Measurements from ENCODE around the gene DBX2.

Gene DBX2

DNA sequence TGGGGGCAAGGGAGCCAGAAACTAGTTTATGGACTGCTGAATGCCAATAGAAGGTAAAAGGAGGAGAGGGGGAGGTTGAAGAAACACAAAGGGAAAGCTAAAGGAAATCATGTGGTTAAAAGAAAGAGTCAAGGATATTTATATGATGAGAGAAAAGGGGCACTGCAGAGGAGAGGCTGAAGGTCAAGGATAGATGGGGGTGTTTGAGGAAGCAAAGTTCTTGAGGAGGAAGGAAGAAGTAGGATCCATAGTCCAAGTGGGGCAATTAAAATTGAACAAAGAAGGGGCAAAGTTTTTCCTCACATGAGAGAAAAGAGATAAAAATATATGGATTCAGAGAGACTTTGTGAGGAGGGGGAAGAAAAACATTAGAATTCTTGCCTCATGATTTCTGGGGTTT lies 10.1 kb upstream of the DBX2 start:
- no peaks in the 10 kb centered on the region for H3K27me3 ChIP-seq (ENCODE audit: control insufficient read depth, insufficient read depth, low read length)
- no peaks in the 10 kb centered on the region for H3K9me3 ChIP-seq (ENCODE audit: control insufficient read depth, insufficient read depth, low read length)
- H3K9ac ChIP-seq (ENCODE audit: low read depth, low read length), result no peak overlapping the region
- H3K4me1 ChIP-seq (ENCODE audit: control insufficient read depth, insufficient read depth, low read length), result no peaks in the 10 kb centered on the region
- no peaks in the 10 kb centered on the region for H3K36me3 ChIP-seq (ENCODE audit: control insufficient read depth, insufficient read depth, low read length)
- no peak overlapping the region for H3K4me3 ChIP-seq (ENCODE audit: low read depth, low read length)

- Histone ChIP-seq H3K4me1 (ENCODE audit: control insufficient read depth, insufficient read depth, low read length) (no peaks in the 10 kb centered on the region), H3K36me3 (ENCODE audit: control insufficient read depth, insufficient read depth, low read length) (no peaks in the 10 kb centered on the region), H3K9me3 (ENCODE audit: control insufficient read depth, insufficient read depth, low read length) (no peaks in the 10 kb centered on the region), H3K4me3 (ENCODE audit: low read depth, low read length) (peak overlapping the region; percentile 73), H3K27me3 (ENCODE audit: control insufficient read depth, insufficient read depth, low read length) (peaks cover 48% of the 10 kb centered on the region), H3K9ac (ENCODE audit: low read depth, low read length) (no peak overlapping the region)
Observed at GRCh38 chr12:45051572-45052125, 750 bp upstream of the DBX2 start.

DNA sequence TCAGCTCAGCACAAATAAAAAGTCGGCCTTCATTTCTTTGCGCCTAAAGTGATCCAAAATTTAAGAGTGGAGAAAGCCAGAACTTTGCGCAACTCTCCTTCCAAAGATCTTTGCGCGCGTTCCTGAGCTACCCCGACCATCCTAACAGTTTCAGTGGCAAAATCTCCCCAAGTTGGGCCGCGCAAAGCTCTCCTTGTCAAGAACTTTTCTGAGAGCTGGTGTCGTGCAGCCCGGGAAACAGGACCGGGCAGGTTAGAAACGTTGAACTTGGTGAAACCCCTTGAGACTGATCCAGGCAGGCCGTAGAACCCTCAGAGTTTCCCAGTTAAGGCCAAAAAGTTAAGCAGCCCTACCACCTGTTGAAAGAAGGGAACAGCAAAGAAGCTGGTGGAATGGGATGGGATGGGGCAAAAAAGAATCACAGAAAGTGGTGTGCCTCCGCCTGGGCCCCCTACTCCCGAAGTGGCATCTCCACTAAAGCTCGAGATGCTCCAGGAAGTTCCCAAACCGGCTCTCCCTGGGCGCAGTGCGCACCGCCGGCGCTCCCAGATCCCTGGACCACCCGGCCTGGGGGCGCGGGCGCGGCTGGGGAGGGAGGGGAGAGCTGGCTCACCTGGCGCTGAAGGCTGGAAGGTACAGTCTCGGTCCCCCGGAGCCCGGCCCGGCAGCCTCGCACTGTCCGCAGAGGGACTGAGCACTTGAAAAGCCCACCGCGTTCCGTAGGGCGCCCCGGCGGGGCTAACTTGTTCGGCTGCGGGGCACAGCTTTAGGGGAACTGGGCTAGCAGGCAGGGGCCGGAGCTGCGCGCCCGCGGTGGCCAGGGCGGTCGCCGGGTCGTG lies 768 bp downstream of the DBX2 start:
- peak overlapping the region; percentile 73 for H3K4me3 ChIP-seq (ENCODE audit: low read depth, low read length)
- H3K36me3 ChIP-seq (ENCODE audit: control insufficient read depth, insufficient read depth, low read length), result no peaks in the 10 kb centered on the region
- H3K9me3 ChIP-seq (ENCODE audit: control insufficient read depth, insufficient read depth, low read length), result no peaks in the 10 kb centered on the region
- peak overlapping the region; percentile 1 for H3K9ac ChIP-seq (ENCODE audit: low read depth, low read length)
- H3K4me1 ChIP-seq (ENCODE audit: control insufficient read depth, insufficient read depth, low read length), result no peaks in the 10 kb centered on the region
- peaks cover 48% of the 10 kb centered on the region for H3K27me3 ChIP-seq (ENCODE audit: control insufficient read depth, insufficient read depth, low read length)

GRCh38 chr12:45042599-45042998 lies 8.3 kb downstream of the DBX2 start:
- Histone ChIP-seq H3K9me3 (ENCODE audit: control insufficient read depth, insufficient read depth, low read length) (no peaks in the 10 kb centered on the region), H3K9ac (ENCODE audit: low read depth, low read length) (no peak overlapping the region), H3K36me3 (ENCODE audit: control insufficient read depth, insufficient read depth, low read length) (no peaks in the 10 kb centered on the region), H3K4me1 (ENCODE audit: control insufficient read depth, insufficient read depth, low read length) (no peaks in the 10 kb centered on the region), H3K27me3 (ENCODE audit: control insufficient read depth, insufficient read depth, low read length) (no peaks in the 10 kb centered on the region), H3K4me3 (ENCODE audit: low read depth, low read length) (no peak overlapping the region)

DNA sequence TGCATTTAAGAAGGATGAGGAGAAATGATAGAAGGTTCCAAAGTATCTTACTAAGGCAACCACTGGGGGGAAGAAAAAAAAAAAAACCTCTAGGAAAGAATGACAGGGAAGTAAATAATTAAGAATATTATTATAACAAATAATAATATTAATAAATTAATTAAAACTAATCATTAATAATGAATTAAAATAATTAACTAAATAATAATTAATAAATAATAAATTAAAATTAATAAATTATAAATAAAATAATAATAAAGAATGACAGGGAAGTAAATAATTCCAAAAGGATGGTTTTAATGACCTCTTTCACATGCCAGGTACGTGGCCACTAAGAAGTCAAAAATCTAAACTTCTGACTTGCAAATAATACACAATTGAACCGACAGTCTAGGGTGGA lies 9.9 kb downstream of the DBX2 start:
- Histone ChIP-seq H3K9me3 (ENCODE audit: control insufficient read depth, insufficient read depth, low read length) (no peaks in the 10 kb centered on the region), H3K27me3 (ENCODE audit: control insufficient read depth, insufficient read depth, low read length) (no peaks in the 10 kb centered on the region)

GRCh38 chr12:45039757-45040156 lies 11.1 kb downstream of the DBX2 start:
- Histone ChIP-seq H3K4me1 (ENCODE audit: control insufficient read depth, insufficient read depth, low read length) (no peaks in the 10 kb centered on the region), H3K36me3 (ENCODE audit: control insufficient read depth, insufficient read depth, low read length) (no peaks in the 10 kb centered on the region), H3K9me3 (ENCODE audit: control insufficient read depth, insufficient read depth, low read length) (no peaks in the 10 kb centered on the region), H3K4me3 (ENCODE audit: low read depth, low read length) (no peak overlapping the region), H3K27me3 (ENCODE audit: control insufficient read depth, insufficient read depth, low read length) (no peaks in the 10 kb centered on the region), H3K9ac (ENCODE audit: low read depth, low read length) (no peak overlapping the region)

More for the DNA sequence above, 9.9 kb downstream of the DBX2 start:
- H3K4me3 ChIP-seq (ENCODE audit: low read depth, low read length), result no peak overlapping the region
- no peaks in the 10 kb centered on the region for H3K4me1 ChIP-seq (ENCODE audit: control insufficient read depth, insufficient read depth, low read length)
- no peaks in the 10 kb centered on the region for H3K36me3 ChIP-seq (ENCODE audit: control insufficient read depth, insufficient read depth, low read length)
- H3K9ac ChIP-seq (ENCODE audit: low read depth, low read length), result no peak overlapping the region

DNA sequence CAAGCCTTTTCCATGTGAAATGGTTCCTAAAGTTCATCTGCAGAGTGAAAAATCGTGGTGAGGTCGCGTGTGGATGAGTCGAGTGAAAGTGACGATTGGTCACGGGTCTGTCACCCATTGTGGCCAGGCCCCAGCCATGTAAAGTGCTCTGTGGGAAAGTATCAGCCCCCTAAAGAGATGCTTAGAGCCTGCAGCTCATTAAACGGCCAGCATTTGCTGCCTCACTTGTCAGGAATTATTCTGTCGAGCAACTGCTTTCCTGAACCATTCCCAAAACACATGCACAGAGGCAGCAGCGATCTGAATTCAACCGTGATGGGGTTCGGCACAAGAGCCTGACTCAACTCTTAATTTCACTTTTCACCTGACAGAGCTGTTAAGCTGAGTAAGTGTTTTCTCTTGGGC lies 16.0 kb downstream of the DBX2 start:
- H3K9ac ChIP-seq (ENCODE audit: low read depth, low read length), result no peak overlapping the region
- no peaks in the 10 kb centered on the region for H3K4me1 ChIP-seq (ENCODE audit: control insufficient read depth, insufficient read depth, low read length)
- H3K4me3 ChIP-seq (ENCODE audit: low read depth, low read length), result no peak overlapping the region
- H3K9me3 ChIP-seq (ENCODE audit: control insufficient read depth, insufficient read depth, low read length), result no peaks in the 10 kb centered on the region
- no peaks in the 10 kb centered on the region for H3K36me3 ChIP-seq (ENCODE audit: control insufficient read depth, insufficient read depth, low read length)
- H3K27me3 ChIP-seq (ENCODE audit: control insufficient read depth, insufficient read depth, low read length), result no peaks in the 10 kb centered on the region

DNA sequence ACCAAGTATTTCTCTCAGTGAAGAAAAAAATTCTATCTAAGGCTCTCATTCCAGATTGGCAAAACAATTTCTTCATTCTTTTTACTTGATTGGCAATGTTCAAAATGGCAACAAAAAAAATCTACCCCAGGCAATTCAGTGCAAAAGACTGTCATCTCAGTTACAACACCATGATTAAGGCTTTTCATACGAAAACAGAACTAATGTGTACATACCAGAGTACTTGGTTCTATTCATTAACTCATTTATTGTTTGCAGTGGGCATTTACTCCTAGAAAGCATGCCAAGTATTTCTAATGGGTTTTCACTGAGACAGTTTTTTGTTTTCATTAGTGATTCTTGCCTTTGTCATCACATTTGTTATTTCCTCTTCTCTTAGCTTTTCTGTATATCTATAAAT lies 33.0 kb downstream of the DBX2 start:
- Histone ChIP-seq H3K4me1 (ENCODE audit: control insufficient read depth, insufficient read depth, low read length) (no peaks in the 10 kb centered on the region), H3K9me3 (ENCODE audit: control insufficient read depth, insufficient read depth, low read length) (no peaks in the 10 kb centered on the region), H3K4me3 (ENCODE audit: low read depth, low read length) (no peak overlapping the region), H3K9ac (ENCODE audit: low read depth, low read length) (no peak overlapping the region), H3K27me3 (ENCODE audit: control insufficient read depth, insufficient read depth, low read length) (no peaks in the 10 kb centered on the region), H3K36me3 (ENCODE audit: control insufficient read depth, insufficient read depth, low read length) (no peaks in the 10 kb centered on the region)

- no peaks in the 10 kb centered on the region for H3K4me1 ChIP-seq (ENCODE audit: control insufficient read depth, insufficient read depth, low read length)
- no peaks in the 10 kb centered on the region for H3K27me3 ChIP-seq (ENCODE audit: control insufficient read depth, insufficient read depth, low read length)
- H3K4me3 ChIP-seq (ENCODE audit: low read depth, low read length), result no peak overlapping the region
- H3K9ac ChIP-seq (ENCODE audit: low read depth, low read length), result no peak overlapping the region
- H3K9me3 ChIP-seq (ENCODE audit: control insufficient read depth, insufficient read depth, low read length), result no peaks in the 10 kb centered on the region
- no peaks in the 10 kb centered on the region for H3K36me3 ChIP-seq (ENCODE audit: control insufficient read depth, insufficient read depth, low read length)
Observed at GRCh38 chr12:45014396-45014795, 36.5 kb downstream of the DBX2 start.

DNA sequence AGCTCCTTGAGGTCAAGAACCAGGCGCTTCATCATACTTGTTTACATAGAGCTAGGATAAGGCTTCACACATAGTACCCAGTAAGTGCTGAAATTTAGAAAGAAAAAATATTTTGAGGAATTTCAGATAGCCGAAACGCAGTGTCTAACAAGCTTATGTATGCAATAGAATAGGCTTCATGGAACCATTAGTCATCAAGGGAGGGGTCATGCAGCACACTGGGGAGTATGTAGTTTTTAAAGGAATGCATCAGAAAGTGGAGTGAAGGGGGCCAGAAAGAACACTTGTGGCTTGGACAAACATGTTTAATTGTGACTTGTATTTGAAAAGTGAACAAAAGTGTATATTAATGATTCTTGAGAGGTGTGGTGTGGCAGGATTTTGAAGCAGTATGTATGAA lies 38.1 kb downstream of the DBX2 start:
- no peaks in the 10 kb centered on the region for H3K36me3 ChIP-seq (ENCODE audit: control insufficient read depth, insufficient read depth, low read length)
- H3K4me1 ChIP-seq (ENCODE audit: control insufficient read depth, insufficient read depth, low read length), result no peaks in the 10 kb centered on the region
- no peak overlapping the region for H3K9ac ChIP-seq (ENCODE audit: low read depth, low read length)
- no peaks in the 10 kb centered on the region for H3K27me3 ChIP-seq (ENCODE audit: control insufficient read depth, insufficient read depth, low read length)
- no peak overlapping the region for H3K4me3 ChIP-seq (ENCODE audit: low read depth, low read length)
- no peaks in the 10 kb centered on the region for H3K9me3 ChIP-seq (ENCODE audit: control insufficient read depth, insufficient read depth, low read length)

DNA sequence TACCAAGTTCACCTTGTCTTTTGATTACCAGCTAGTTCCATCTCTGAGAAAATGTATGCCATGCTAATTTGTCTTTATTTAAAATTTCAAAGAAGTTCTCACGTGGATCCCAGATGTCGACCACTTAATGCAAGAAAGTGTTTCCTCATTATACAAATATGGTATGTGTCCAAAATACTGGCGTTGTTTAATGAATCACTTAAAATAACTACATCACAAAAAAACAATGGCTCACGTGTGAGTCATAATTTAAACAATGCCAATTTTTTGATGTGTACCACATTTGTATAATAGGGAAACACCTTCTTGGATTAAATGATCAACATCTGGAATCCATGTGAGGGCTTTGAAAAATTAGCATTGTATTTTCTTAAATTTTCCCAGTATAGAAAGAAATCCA lies 40.8 kb downstream of the DBX2 start:
- no peak overlapping the region for H3K9ac ChIP-seq (ENCODE audit: low read depth, low read length)
- H3K36me3 ChIP-seq (ENCODE audit: control insufficient read depth, insufficient read depth, low read length), result no peaks in the 10 kb centered on the region
- no peaks in the 10 kb centered on the region for H3K9me3 ChIP-seq (ENCODE audit: control insufficient read depth, insufficient read depth, low read length)
- H3K4me1 ChIP-seq (ENCODE audit: control insufficient read depth, insufficient read depth, low read length), result no peaks in the 10 kb centered on the region
- H3K27me3 ChIP-seq (ENCODE audit: control insufficient read depth, insufficient read depth, low read length), result no peaks in the 10 kb centered on the region
- H3K4me3 ChIP-seq (ENCODE audit: low read depth, low read length), result no peak overlapping the region

DNA sequence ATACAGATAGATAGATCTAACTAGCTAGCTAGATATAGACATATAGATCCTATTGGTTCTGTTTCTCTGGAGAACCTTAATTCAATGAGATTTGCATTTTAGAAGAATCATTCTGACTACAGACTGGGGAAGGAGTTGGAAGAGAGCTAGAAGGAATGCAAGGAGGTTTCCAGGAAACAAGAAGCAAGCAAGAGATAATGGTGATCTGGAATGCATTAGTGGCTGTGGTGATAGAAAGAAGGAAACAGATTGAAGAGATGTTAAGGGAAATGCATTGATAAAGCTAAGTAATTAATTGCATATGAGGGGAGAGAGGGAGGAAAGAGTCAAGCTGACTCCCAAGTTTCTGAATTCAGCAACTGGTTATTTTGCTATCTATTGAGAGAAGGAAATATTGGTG lies 42.7 kb downstream of the DBX2 start:
- Histone ChIP-seq H3K9ac (ENCODE audit: low read depth, low read length) (no peak overlapping the region), H3K4me1 (ENCODE audit: control insufficient read depth, insufficient read depth, low read length) (no peaks in the 10 kb centered on the region), H3K4me3 (ENCODE audit: low read depth, low read length) (no peak overlapping the region), H3K36me3 (ENCODE audit: control insufficient read depth, insufficient read depth, low read length) (no peaks in the 10 kb centered on the region), H3K9me3 (ENCODE audit: control insufficient read depth, insufficient read depth, low read length) (no peaks in the 10 kb centered on the region), H3K27me3 (ENCODE audit: control insufficient read depth, insufficient read depth, low read length) (no peaks in the 10 kb centered on the region)

Data from iPS-15b (cell line).